Measurements from ENCODE around the gene RPUSD3.
"Not testable (repeated sequence)": the region's sequence is repeated elsewhere in the genome, so short reads cannot be mapped to it uniquely, and the experiment has no call there.

DNA sequence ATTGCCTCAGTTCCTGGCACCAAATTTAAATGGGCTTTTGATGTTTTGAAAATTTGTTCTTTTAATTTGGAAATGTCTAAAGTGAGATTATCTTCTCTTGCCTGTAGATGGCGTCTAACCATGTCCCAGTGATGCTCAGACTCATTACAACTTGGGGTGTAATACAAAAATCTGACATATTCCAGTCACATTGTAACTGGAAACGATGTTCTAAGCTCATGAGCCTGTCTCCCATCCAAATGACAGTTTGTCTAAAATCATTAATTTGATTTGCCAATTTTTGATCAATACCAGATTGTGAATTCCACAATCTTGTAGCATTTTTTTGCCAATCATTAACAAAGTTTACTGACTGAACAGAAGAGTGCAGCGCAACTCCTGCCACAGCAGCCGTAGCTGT is 5.1 kb upstream of the RPUSD3 start:
- TF ChIP-seq CTCF (IDR thresholded peaks at IDR 0.05; ENCODE audit: low read depth, low read length, missing input control) (peak; percentile 40), RAD21 (IDR thresholded peaks at IDR 0.05) (peak; percentile 73 to 79)
- TF ChIP-seq, protein P1, sequence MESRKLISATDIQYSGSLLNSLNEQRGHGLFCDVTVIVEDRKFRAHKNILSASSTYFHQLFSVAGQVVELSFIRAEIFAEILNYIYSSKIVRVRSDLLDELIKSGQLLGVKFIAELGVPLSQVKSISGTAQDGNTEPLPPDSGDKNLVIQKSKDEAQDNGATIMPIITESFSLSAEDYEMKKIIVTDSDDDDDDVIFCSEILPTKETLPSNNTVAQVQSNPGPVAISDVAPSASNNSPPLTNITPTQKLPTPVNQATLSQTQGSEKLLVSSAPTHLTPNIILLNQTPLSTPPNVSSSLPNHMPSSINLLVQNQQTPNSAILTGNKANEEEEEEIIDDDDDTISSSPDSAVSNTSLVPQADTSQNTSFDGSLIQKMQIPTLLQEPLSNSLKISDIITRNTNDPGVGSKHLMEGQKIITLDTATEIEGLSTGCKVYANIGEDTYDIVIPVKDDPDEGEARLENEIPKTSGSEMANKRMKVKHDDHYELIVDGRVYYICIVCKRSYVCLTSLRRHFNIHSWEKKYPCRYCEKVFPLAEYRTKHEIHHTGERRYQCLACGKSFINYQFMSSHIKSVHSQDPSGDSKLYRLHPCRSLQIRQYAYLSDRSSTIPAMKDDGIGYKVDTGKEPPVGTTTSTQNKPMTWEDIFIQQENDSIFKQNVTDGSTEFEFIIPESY (IDR thresholded peaks at IDR 0.05): not testable (repeated sequence)
- not testable (repeated sequence) for TF ChIP-seq JUND (IDR thresholded peaks at IDR 0.05); YY1 (IDR thresholded peaks at IDR 0.05); SP1 (IDR thresholded peaks at IDR 0.05); TAF1 (conservative IDR thresholded peaks at IDR 0.05); REST (IDR thresholded peaks at IDR 0.05); GABPA (IDR thresholded peaks at IDR 0.05 in 1 of 2, conservative IDR thresholded peaks at IDR 0.05 in 1 of 2); HNF4A (conservative IDR thresholded peaks at IDR 0.05); HNF4G (IDR thresholded peaks at IDR 0.05); FOXA1 (IDR thresholded peaks at IDR 0.05)
- TF ChIP-seq, protein P2, sequence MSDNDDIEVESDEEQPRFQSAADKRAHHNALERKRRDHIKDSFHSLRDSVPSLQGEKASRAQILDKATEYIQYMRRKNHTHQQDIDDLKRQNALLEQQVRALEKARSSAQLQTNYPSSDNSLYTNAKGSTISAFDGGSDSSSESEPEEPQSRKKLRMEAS (IDR thresholded peaks at IDR 0.05): not testable (repeated sequence)
